ENCODE measurements around the gene RAB11FIP3. TPM values are rescaled to one million over a fixed set of nuclear protein-coding genes. Genes with fewer than 3 reads are reported as not detected.

Gene RAB11FIP3
- total and polyA plus RNA-seq, 2 experiments from 2014 or later, result 1.2 to 27.8 TPM

GRCh38 chr16:379961-380761 lies 45.3 kb upstream of the RAB11FIP3 start:
- 91 to 93% methylated on average over 26 to 27 of the region's 27 CpGs for WGBS, 2 experiments (ENCODE audit: low coverage in 1 of 2, low lambda C conversion rate in 2 of 2, missing lambda C conversion rate in 2 of 2)
- no peaks in the 10 kb centered on the region for H3K4me1 ChIP-seq (ENCODE audit: insufficient read depth)
- H3K27me3 ChIP-seq (replicated peaks; ENCODE audit: insufficient read depth), result no peaks in the 10 kb centered on the region
- peak overlapping the region; percentile 78 for H3K4me2 ChIP-seq (ENCODE audit: unreplicated experiment)
- no peak for TF ChIP-seq EZH2phosphoT487 (IDR thresholded peaks at IDR 0.05; ENCODE audit: insufficient read depth, low read depth)
- H3F3A ChIP-seq (ENCODE audit: insufficient read depth), result no peaks in the 10 kb centered on the region
- H2AFZ ChIP-seq, result no peak overlapping the region
- DNase-seq, result no peak
- H4K20me1 ChIP-seq (ENCODE audit: insufficient read depth), result no peaks in the 10 kb centered on the region
- H3K79me2 ChIP-seq (ENCODE audit: insufficient read depth), result peaks cover 30% of the 10 kb centered on the region
- no peaks in the 10 kb centered on the region for H3K9me3 ChIP-seq (ENCODE audit: low read depth)
- no peaks in the 10 kb centered on the region for H3K9me2 ChIP-seq (ENCODE audit: insufficient read depth)
- H3K27ac ChIP-seq, result no peak overlapping the region
- peak overlapping the region; percentile 76 for H3K4me3 ChIP-seq
- no peaks in the 10 kb centered on the region for H3K36me3 ChIP-seq (ENCODE audit: low read depth)
- in situ Hi-C loops (cut with MboI), result no loop called here
- H3K9ac ChIP-seq, result peak overlapping the region; percentile 78

GRCh38 chr16:380762-381011 lies 44.8 kb upstream of the RAB11FIP3 start:
- in situ Hi-C loops (cut with MboI), result no loop called here
- Histone ChIP-seq H3K4me2 (ENCODE audit: unreplicated experiment) (peak overlapping the region; percentile 78), H3K36me3 (ENCODE audit: low read depth) (no peaks in the 10 kb centered on the region), H3K27ac (no peak overlapping the region), H3K9me2 (ENCODE audit: insufficient read depth) (no peaks in the 10 kb centered on the region), H3K79me2 (ENCODE audit: insufficient read depth) (peaks cover 30% of the 10 kb centered on the region), H3K9me3 (ENCODE audit: low read depth) (no peaks in the 10 kb centered on the region), H3K27me3 (replicated peaks; ENCODE audit: insufficient read depth) (no peaks in the 10 kb centered on the region), H3F3A (ENCODE audit: insufficient read depth) (no peaks in the 10 kb centered on the region), H3K9ac (peak overlapping the region; percentile 78), H3K4me3 (peak overlapping the region; percentile 76), H2AFZ (peak overlapping the region; percentile 69), H4K20me1 (ENCODE audit: insufficient read depth) (no peaks in the 10 kb centered on the region), H3K4me1 (ENCODE audit: insufficient read depth) (no peaks in the 10 kb centered on the region)
- no peak for DNase-seq
- 17% methylated on average over 12 of the region's 12 CpGs; no CpG with 5 or more reads in 1 of the 2 experiments for whole genome bisulfite sequencing, 2 experiments (ENCODE audit: low coverage in 1 of 2, low lambda C conversion rate in 2 of 2, missing lambda C conversion rate in 2 of 2)
- TF ChIP-seq EZH2phosphoT487 (IDR thresholded peaks at IDR 0.05; ENCODE audit: insufficient read depth, low read depth) (no peak), EZH2 (IDR thresholded peaks at IDR 0.05; ENCODE audit: insufficient read depth, poor library complexity, severe bottlenecking) (no peak)

- Histone ChIP-seq H3K9ac (peak overlapping the region; percentile 78), H3K4me3 (peak overlapping the region; percentile 76), H3K36me3 (ENCODE audit: low read depth) (no peaks in the 10 kb centered on the region), H3K9me3 (ENCODE audit: low read depth) (no peaks in the 10 kb centered on the region), H3K27me3 (replicated peaks; ENCODE audit: insufficient read depth) (no peaks in the 10 kb centered on the region), H3K4me2 (ENCODE audit: unreplicated experiment) (peak overlapping the region; percentile 78), H3K4me1 (ENCODE audit: insufficient read depth) (no peaks in the 10 kb centered on the region), H3F3A (ENCODE audit: insufficient read depth) (no peaks in the 10 kb centered on the region), H3K9me2 (ENCODE audit: insufficient read depth) (no peaks in the 10 kb centered on the region), H3K27ac (no peak overlapping the region), H2AFZ (peak overlapping the region; percentile 69), H3K79me2 (ENCODE audit: insufficient read depth) (peaks cover 30% of the 10 kb centered on the region), H4K20me1 (ENCODE audit: insufficient read depth) (no peaks in the 10 kb centered on the region)
- 1 to 3% methylated on average over 22 to 30 of the region's 73 CpGs for WGBS, 2 experiments (ENCODE audit: low coverage in 1 of 2, low lambda C conversion rate in 2 of 2, missing lambda C conversion rate in 2 of 2)
- TF ChIP-seq EZH2 (IDR thresholded peaks at IDR 0.05; ENCODE audit: insufficient read depth, poor library complexity, severe bottlenecking) (no peak), EZH2phosphoT487 (IDR thresholded peaks at IDR 0.05; ENCODE audit: insufficient read depth, low read depth) (no peak)
- DNase-seq, result peak; percentile 47
- in situ Hi-C loops (cut with MboI), result no loop called here
Measured at GRCh38 chr16:381012-381788, 44.2 kb upstream of the RAB11FIP3 start.

- WGBS, 2 experiments (ENCODE audit: low coverage in 1 of 2, low lambda C conversion rate in 2 of 2, missing lambda C conversion rate in 2 of 2), result 1 to 2% methylated on average over 32 to 99 of the region's 123 CpGs
Measured at GRCh38 chr16:381789-382717, 43.4 kb upstream of the RAB11FIP3 start, which contains the start of gene PGAP6. PGAP6 (minus strand) TSS chr16:381978; CDS start chr16:381821, 157 bp downstream.

More at GRCh38 chr16:381789-382717, 43.4 kb upstream of the RAB11FIP3 start, which contains the start of gene PGAP6:
- Histone ChIP-seq H4K20me1 (ENCODE audit: insufficient read depth) (no peaks in the 10 kb centered on the region), H3K4me3 (peak within 1 kb of the TSS; percentile 76), H3K27ac (no peak within 1 kb of the TSS), H3K9me3 (ENCODE audit: low read depth) (no peaks in the 10 kb centered on the region), H3K9ac (peak within 1 kb of the TSS; percentile 78), H3K79me2 (ENCODE audit: insufficient read depth) (peaks cover 30% of the 10 kb centered on the region), H3K9me2 (ENCODE audit: insufficient read depth) (no peaks in the 10 kb centered on the region), H2AFZ (peak within 1 kb of the TSS; percentile 85), H3K36me3 (ENCODE audit: low read depth) (no peaks in the 10 kb centered on the region), H3K4me2 (ENCODE audit: unreplicated experiment) (peak within 1 kb of the TSS; percentile 84), H3K4me1 (ENCODE audit: insufficient read depth) (no peaks in the 10 kb centered on the region), H3K27me3 (replicated peaks; ENCODE audit: insufficient read depth) (no peaks in the 10 kb centered on the region), H3F3A (ENCODE audit: insufficient read depth) (no peaks in the 10 kb centered on the region)
- TF ChIP-seq EZH2 (IDR thresholded peaks at IDR 0.05; ENCODE audit: insufficient read depth, poor library complexity, severe bottlenecking) (no peak), EZH2phosphoT487 (IDR thresholded peaks at IDR 0.05; ENCODE audit: insufficient read depth, low read depth) (no peak)
- peak; percentile 84 for DNase-seq
- in situ Hi-C loops (cut with MboI), result no loop called here

Data from GM23248 (cell line).